Neural progenitor cell (in vitro differentiated cells): Measurements from ENCODE around the gene TMEM108.

Experiments
- CTCF ChIP-seq: fragments of 200-600 bp; sonication (generic); IDR thresholded peaks from 2 replicates; pipeline ENCODE4 v1.5.1; 2017; ENCODE audit warnings: antibody characterized with exemption, mild to moderate bottlenecking
- EZH2 ChIP-seq: fragments of 200-600 bp; sonication (generic); IDR thresholded peaks from 2 replicates; pipeline ENCODE4 v1.6.1; 2017; ENCODE audit warnings: antibody characterized with exemption, mild to moderate bottlenecking, moderate library complexity
- EZH2phosphoT487 ChIP-seq: fragments of 200-600 bp; sonication (generic); IDR thresholded peaks from 2 replicates; pipeline ENCODE4 v1.6.1; 2017; ENCODE audit warnings: antibody characterized with exemption

- TF ChIP-seq CTCF (no peak), EZH2 (no peak), EZH2phosphoT487 (no peak)
These were observed 238.4 kb downstream of the TMEM108 start for GRCh38 chr3:133276594-133276993.
